Skeletal muscle satellite cell (primary cell): ENCODE measurements around the gene PGP.

Source experiments
- H3K27me3 ChIP-seq: 2 replicates; pipeline ENCODE4 v1.7.0; 2013; ENCODE audit warnings: low read length; ENCODE audit not compliant: control insufficient read depth, insufficient read depth
- H3K36me3 ChIP-seq: 2 replicates; pipeline ENCODE4 v1.7.0; 2013; ENCODE audit warnings: mild to moderate bottlenecking, control low read depth, low read length; ENCODE audit not compliant: insufficient read depth
- H3K4me1 ChIP-seq: 2 replicates; pipeline ENCODE4 v1.7.0; 2013; ENCODE audit warnings: low read length; ENCODE audit not compliant: control insufficient read depth, insufficient read depth
- H3K4me2 ChIP-seq: 2 replicates; pipeline ENCODE4 v1.7.0; 2013; ENCODE audit warnings: mild to moderate bottlenecking, low read length
- H3K4me3 ChIP-seq: 2 replicates; pipeline ENCODE4 v1.7.0; 2013; ENCODE audit warnings: low read length
- H3K9ac ChIP-seq: 2 replicates; pipeline ENCODE4 v1.7.0; 2013; ENCODE audit warnings: mild to moderate bottlenecking, low read depth, low read length, moderate library complexity
- H3K9me3 ChIP-seq: replicated peaks from 2 replicates; pipeline ENCODE4 v1.7.0; 2013; ENCODE audit warnings: mild to moderate bottlenecking, control low read depth, low read length

PGP gene

GRCh38 chr16:2184962-2185361 is 29.7 kb downstream of the PGP start:
- no peaks in the 10 kb centered on the region for H3K4me1 ChIP-seq
- H3K36me3 ChIP-seq = no peaks in the 10 kb centered on the region
- H3K9ac ChIP-seq = no peak overlapping the region
- no peak overlapping the region for H3K4me2 ChIP-seq
- peaks cover 3% of the 10 kb centered on the region for H3K27me3 ChIP-seq
- no peaks in the 10 kb centered on the region for H3K9me3 ChIP-seq
- H3K4me3 ChIP-seq = no peak overlapping the region

GRCh38 chr16:2184346-2184745 is 30.3 kb downstream of the PGP start:
- Histone ChIP-seq H3K9me3 (no peaks in the 10 kb centered on the region), H3K27me3 (peaks cover 3% of the 10 kb centered on the region), H3K36me3 (no peaks in the 10 kb centered on the region), H3K4me2 (no peak overlapping the region), H3K4me1 (no peaks in the 10 kb centered on the region), H3K4me3 (no peak overlapping the region), H3K9ac (no peak overlapping the region)

GRCh38 chr16:2183671-2184070 is 31.0 kb downstream of the PGP start:
- H3K27me3 ChIP-seq = peaks cover 3% of the 10 kb centered on the region
- no peaks in the 10 kb centered on the region for H3K9me3 ChIP-seq
- H3K36me3 ChIP-seq = no peaks in the 10 kb centered on the region
- H3K4me3 ChIP-seq = no peak overlapping the region
- H3K4me1 ChIP-seq = no peaks in the 10 kb centered on the region
- no peak overlapping the region for H3K4me2 ChIP-seq
- H3K9ac ChIP-seq = no peak overlapping the region

GRCh38 chr16:2181952-2182351 is 32.7 kb downstream of the PGP start:
- Histone ChIP-seq H3K4me2 (no peak overlapping the region), H3K4me1 (no peaks in the 10 kb centered on the region), H3K27me3 (peaks cover 3% of the 10 kb centered on the region), H3K4me3 (no peak overlapping the region), H3K9me3 (no peaks in the 10 kb centered on the region), H3K36me3 (peaks cover 8% of the 10 kb centered on the region), H3K9ac (no peak overlapping the region)

- Histone ChIP-seq H3K4me1 (no peaks in the 10 kb centered on the region), H3K4me3 (no peak overlapping the region), H3K27me3 (peaks cover 3% of the 10 kb centered on the region), H3K36me3 (peaks cover 13% of the 10 kb centered on the region), H3K9me3 (no peaks in the 10 kb centered on the region), H3K9ac (no peak overlapping the region), H3K4me2 (no peak overlapping the region)
Measured at GRCh38 chr16:2180962-2181923, 33.4 kb downstream of the PGP start.

GRCh38 chr16:2180461-2180860 is 34.2 kb downstream of the PGP start:
- Histone ChIP-seq H3K27me3 (peaks cover 3% of the 10 kb centered on the region), H3K9ac (no peak overlapping the region), H3K4me3 (no peak overlapping the region), H3K9me3 (no peaks in the 10 kb centered on the region), H3K4me1 (no peaks in the 10 kb centered on the region), H3K4me2 (no peak overlapping the region), H3K36me3 (peaks cover 20% of the 10 kb centered on the region)

GRCh38 chr16:2179576-2179975 is 35.1 kb downstream of the PGP start:
- H3K9me3 ChIP-seq = no peaks in the 10 kb centered on the region
- H3K9ac ChIP-seq = no peak overlapping the region
- H3K4me1 ChIP-seq = no peaks in the 10 kb centered on the region
- H3K4me3 ChIP-seq = no peak overlapping the region
- peaks cover 29% of the 10 kb centered on the region for H3K36me3 ChIP-seq
- no peak overlapping the region for H3K4me2 ChIP-seq
- H3K27me3 ChIP-seq = peaks cover 3% of the 10 kb centered on the region

GRCh38 chr16:2179107-2179501 is 35.5 kb downstream of the PGP start:
- peaks cover 33% of the 10 kb centered on the region for H3K36me3 ChIP-seq
- no peaks in the 10 kb centered on the region for H3K27me3 ChIP-seq

GRCh38 chr16:2178321-2179106 is 36.1 kb downstream of the PGP start:
- no peaks in the 10 kb centered on the region for H3K4me1 ChIP-seq
- H3K4me2 ChIP-seq = no peak overlapping the region
- no peak overlapping the region for H3K4me3 ChIP-seq
- peaks cover 37% of the 10 kb centered on the region for H3K36me3 ChIP-seq
- no peaks in the 10 kb centered on the region for H3K27me3 ChIP-seq
- H3K9me3 ChIP-seq = no peaks in the 10 kb centered on the region
- no peak overlapping the region for H3K9ac ChIP-seq

More at GRCh38 chr16:2179107-2179501, 35.5 kb downstream of the PGP start:
- no peaks in the 10 kb centered on the region for H3K4me1 ChIP-seq
- H3K9ac ChIP-seq = no peak overlapping the region
- H3K4me3 ChIP-seq = no peak overlapping the region
- H3K4me2 ChIP-seq = no peak overlapping the region
- no peaks in the 10 kb centered on the region for H3K9me3 ChIP-seq

- no peak overlapping the region for H3K9ac ChIP-seq
- H3K36me3 ChIP-seq = peaks cover 43% of the 10 kb centered on the region
- H3K27me3 ChIP-seq = no peaks in the 10 kb centered on the region
- no peaks in the 10 kb centered on the region for H3K9me3 ChIP-seq
- no peaks in the 10 kb centered on the region for H3K4me1 ChIP-seq
- no peak overlapping the region for H3K4me3 ChIP-seq
- no peak overlapping the region for H3K4me2 ChIP-seq
Measured at GRCh38 chr16:2177561-2177960, 37.1 kb downstream of the PGP start.

GRCh38 chr16:2177101-2177500 is 37.5 kb downstream of the PGP start:
- Histone ChIP-seq H3K36me3 (peaks cover 45% of the 10 kb centered on the region), H3K9me3 (no peaks in the 10 kb centered on the region), H3K9ac (no peak overlapping the region), H3K4me2 (no peak overlapping the region), H3K4me3 (no peak overlapping the region), H3K27me3 (no peaks in the 10 kb centered on the region), H3K4me1 (no peaks in the 10 kb centered on the region)
